ENCODE data around the gene SMIM1.

The SMIM1 gene

DNA sequence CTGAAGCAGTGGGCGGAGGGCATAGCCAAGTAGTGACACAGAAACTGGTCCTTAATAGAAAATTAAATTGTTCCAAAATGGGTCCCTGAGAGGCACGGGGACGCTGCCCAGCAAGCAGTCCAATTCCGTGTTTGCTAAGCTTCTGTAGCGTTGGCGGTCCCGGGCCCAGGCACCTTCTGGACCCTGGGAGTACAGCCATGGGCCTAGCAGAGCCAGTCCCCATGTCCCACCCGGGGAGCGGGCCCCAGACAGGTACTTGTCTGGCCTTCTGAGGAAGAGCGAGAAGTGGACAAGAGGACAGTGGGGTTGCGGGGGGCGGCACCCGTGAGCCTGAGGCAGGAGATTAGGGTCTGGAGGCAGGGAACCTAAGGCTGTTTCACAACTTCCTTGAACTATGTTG is 31.8 kb upstream of the SMIM1 start:
- no peaks in the 10 kb centered on the region for H3K9me3 ChIP-seq (ENCODE audit: control insufficient read depth, insufficient read depth, low read length)
- H3K4me1 ChIP-seq (ENCODE audit: control insufficient read depth, low read length) = no peaks in the 10 kb centered on the region
- no peak overlapping the region for H3K27ac ChIP-seq (ENCODE audit: low read depth, low read length)
- H3K79me2 ChIP-seq (ENCODE audit: control insufficient read depth, low read length) = no peaks in the 10 kb centered on the region
- H3F3A ChIP-seq (ENCODE audit: control insufficient read depth, insufficient read depth) = no peaks in the 10 kb centered on the region
- TF ChIP-seq, protein P1, sequence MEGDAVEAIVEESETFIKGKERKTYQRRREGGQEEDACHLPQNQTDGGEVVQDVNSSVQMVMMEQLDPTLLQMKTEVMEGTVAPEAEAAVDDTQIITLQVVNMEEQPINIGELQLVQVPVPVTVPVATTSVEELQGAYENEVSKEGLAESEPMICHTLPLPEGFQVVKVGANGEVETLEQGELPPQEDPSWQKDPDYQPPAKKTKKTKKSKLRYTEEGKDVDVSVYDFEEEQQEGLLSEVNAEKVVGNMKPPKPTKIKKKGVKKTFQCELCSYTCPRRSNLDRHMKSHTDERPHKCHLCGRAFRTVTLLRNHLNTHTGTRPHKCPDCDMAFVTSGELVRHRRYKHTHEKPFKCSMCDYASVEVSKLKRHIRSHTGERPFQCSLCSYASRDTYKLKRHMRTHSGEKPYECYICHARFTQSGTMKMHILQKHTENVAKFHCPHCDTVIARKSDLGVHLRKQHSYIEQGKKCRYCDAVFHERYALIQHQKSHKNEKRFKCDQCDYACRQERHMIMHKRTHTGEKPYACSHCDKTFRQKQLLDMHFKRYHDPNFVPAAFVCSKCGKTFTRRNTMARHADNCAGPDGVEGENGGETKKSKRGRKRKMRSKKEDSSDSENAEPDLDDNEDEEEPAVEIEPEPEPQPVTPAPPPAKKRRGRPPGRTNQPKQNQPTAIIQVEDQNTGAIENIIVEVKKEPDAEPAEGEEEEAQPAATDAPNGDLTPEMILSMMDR (IDR thresholded peaks at IDR 0.05; ENCODE audit: low read depth, low read length, poor library complexity, severe bottlenecking) = no peak
- no peak for TF ChIP-seq EZH2phosphoT487 (IDR thresholded peaks at IDR 0.05; ENCODE audit: borderline replicate concordance, low read length)
- H3K9me2 ChIP-seq (replicated peaks; ENCODE audit: control insufficient read depth, low read length) = no peaks in the 10 kb centered on the region
- H3K4me3 ChIP-seq (ENCODE audit: low read length) = no peak overlapping the region
- no peak overlapping the region for H3K4me2 ChIP-seq (ENCODE audit: low read length)
- H4K20me1 ChIP-seq (ENCODE audit: control insufficient read depth, insufficient read depth, low read depth, low read length) = peaks cover 1% of the 10 kb centered on the region; the same call in 1 of the 2 replicates
- H3K27me3 ChIP-seq (ENCODE audit: control insufficient read depth, low read length) = no peaks in the 10 kb centered on the region
- H3K36me3 ChIP-seq (ENCODE audit: control insufficient read depth, low read length) = no peaks in the 10 kb centered on the region

DNA sequence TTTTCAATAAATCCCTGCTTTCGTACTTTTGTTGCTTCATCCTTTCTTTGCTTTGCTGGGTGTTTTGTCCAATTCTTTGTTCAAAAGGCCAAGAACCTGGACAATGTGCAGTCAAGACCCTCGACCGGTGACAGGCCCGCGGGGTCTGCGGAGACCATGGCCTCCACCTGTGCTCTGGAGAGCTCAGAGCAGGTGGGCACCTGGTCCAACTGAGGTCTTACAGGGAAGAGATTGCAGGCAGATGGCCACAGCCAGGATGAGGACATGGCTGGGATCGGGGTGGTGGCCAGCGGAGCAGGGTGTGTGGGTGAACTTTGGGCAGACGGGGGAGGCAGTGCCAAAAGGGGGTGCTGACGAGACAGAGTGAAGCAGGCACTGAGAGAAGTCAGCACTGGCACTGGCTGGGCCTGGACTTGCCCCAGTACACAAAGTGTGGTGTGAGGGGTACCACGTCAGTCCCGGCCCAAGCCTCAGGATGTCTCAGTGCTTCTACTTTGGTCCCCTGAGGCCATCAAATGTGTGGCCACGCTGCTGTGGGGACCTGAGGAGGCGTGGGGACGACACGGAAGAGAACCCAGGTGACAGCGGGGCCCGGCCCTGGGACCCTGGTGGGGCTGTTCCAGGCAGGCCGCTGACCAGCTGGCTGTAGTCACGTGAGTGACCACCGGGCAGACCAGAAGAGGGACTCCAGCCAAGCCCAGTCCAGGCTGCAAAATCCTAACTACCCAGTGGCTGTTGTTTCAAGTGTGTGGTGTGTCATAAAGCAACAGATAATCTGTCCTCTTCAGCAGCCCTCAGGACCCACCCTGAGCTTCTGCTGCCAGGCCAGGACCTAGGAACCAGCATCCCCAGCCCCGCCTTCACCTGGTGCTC is 30.7 kb upstream of the SMIM1 start:
- Histone ChIP-seq H3K27me3 (ENCODE audit: control insufficient read depth, low read length) (no peaks in the 10 kb centered on the region), H3K4me2 (ENCODE audit: low read length) (no peak overlapping the region)
- no peak for TF ChIP-seq EZH2phosphoT487 (IDR thresholded peaks at IDR 0.05; ENCODE audit: borderline replicate concordance, low read length)
- TF ChIP-seq, protein P1 (IDR thresholded peaks at IDR 0.05; ENCODE audit: low read depth, low read length, poor library complexity, severe bottlenecking) = no peak

DNA sequence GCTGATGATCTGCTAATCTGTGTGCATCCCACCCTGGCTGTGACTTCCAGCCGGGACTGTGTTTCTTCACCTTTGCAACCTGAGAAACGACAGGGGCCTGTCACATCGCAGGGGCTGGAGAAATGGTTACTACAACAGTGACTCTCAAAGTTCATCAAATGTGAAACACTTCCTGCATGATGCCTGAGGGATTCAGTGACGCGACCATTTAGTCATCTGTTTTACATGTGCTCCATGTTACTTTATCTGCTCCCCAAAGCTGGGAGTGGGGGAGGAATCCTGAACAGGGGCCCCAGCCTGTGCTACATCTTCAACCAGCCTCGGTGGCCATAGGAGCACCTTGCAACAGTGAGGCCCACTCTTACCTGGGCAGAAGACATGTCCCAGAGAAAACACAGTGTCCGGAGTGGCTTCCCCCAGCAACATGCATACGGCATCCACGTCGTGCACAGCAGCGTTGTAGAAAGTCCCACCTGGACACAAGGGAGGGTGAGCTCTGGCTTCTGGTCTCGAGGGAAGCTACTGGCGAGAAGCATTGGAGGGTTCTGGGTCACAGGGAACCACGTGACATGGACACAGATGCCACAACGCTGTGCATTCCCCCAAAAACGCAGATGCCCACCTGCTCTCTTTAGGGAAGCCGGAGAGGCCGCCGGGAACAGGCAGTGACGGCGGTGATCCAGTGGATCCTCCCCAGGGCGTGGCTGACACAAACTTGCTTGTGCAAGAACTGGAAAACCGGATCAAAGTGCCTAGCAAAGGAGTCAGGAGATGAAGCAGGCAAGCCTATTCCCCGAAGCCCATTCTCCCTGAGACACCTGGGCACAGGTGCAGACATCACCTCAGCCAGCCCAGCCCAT is 29.9 kb upstream of the SMIM1 start:
- Histone ChIP-seq H3K36me3 (ENCODE audit: control insufficient read depth, low read length) (no peaks in the 10 kb centered on the region), H3K27ac (ENCODE audit: low read depth, low read length) (no peak overlapping the region), H4K20me1 (ENCODE audit: control insufficient read depth, insufficient read depth, low read depth, low read length) (peaks cover 5% of the 10 kb centered on the region; the same call in 1 of the 2 replicates), H3F3A (ENCODE audit: control insufficient read depth, insufficient read depth) (no peaks in the 10 kb centered on the region), H3K4me2 (ENCODE audit: low read length) (no peak overlapping the region), H3K79me2 (ENCODE audit: control insufficient read depth, low read length) (no peaks in the 10 kb centered on the region), H3K9me3 (ENCODE audit: control insufficient read depth, insufficient read depth, low read length) (no peaks in the 10 kb centered on the region), H3K4me1 (ENCODE audit: control insufficient read depth, low read length) (peaks cover 6% of the 10 kb centered on the region; the same call in 1 of the 2 replicates), H3K27me3 (ENCODE audit: control insufficient read depth, low read length) (no peaks in the 10 kb centered on the region), H3K4me3 (ENCODE audit: low read length) (no peak overlapping the region), H3K9me2 (replicated peaks; ENCODE audit: control insufficient read depth, low read length) (no peaks in the 10 kb centered on the region)
- no peak for TF ChIP-seq EZH2phosphoT487 (IDR thresholded peaks at IDR 0.05; ENCODE audit: borderline replicate concordance, low read length)
- TF ChIP-seq, protein P1 (IDR thresholded peaks at IDR 0.05; ENCODE audit: low read depth, low read length, poor library complexity, severe bottlenecking) = no peak

More for the DNA sequence above, 30.7 kb upstream of the SMIM1 start:
- H3K79me2 ChIP-seq (ENCODE audit: control insufficient read depth, low read length) = no peaks in the 10 kb centered on the region
- no peak overlapping the region for H3K27ac ChIP-seq (ENCODE audit: low read depth, low read length)
- no peaks in the 10 kb centered on the region for H3K9me2 ChIP-seq (replicated peaks; ENCODE audit: control insufficient read depth, low read length)
- H4K20me1 ChIP-seq (ENCODE audit: control insufficient read depth, insufficient read depth, low read depth, low read length) = peaks cover 5% of the 10 kb centered on the region; the same call in 1 of the 2 replicates
- H3K4me1 ChIP-seq (ENCODE audit: control insufficient read depth, low read length) = peaks cover 6% of the 10 kb centered on the region; the same call in 1 of the 2 replicates
- H3K36me3 ChIP-seq (ENCODE audit: control insufficient read depth, low read length) = no peaks in the 10 kb centered on the region
- no peaks in the 10 kb centered on the region for H3F3A ChIP-seq (ENCODE audit: control insufficient read depth, insufficient read depth)
- no peaks in the 10 kb centered on the region for H3K9me3 ChIP-seq (ENCODE audit: control insufficient read depth, insufficient read depth, low read length)
- no peak overlapping the region for H3K4me3 ChIP-seq (ENCODE audit: low read length)
